Smooth muscle cell of the pulmonary artery (primary cell): ENCODE measurements around the gene MFAP5. TPM values are rescaled to one million over a fixed set of nuclear protein-coding genes. Genes with fewer than 3 reads are reported as not detected.

Experiments
- total RNA-seq: library from RNA; depleted of rRNA; stranded (reverse); fragments of >200 nt; gene quantifications from 2 replicates; pipeline ENCODE4 v1.2.3, GENCODE V29; 2014

The MFAP5 gene
- 37.3 and 80.5 TPM in 2 replicates for total RNA-seq

GRCh38 chr12:8662593-8662992, at the start of gene MFAP5:
TSS of gene MFAP5 (minus strand) at chr12:8662826. CDS start at chr12:8662104, 722 bp downstream.

GRCh38 chr12:8697476-8698131, 35.0 kb upstream of the MFAP5 start, which contains the start of gene RIMKLB:
TSS of gene RIMKLB (plus strand) at chr12:8697991. CDS start at chr12:8713867, 15,876 bp downstream.

GRCh38 chr12:8612629-8613028, 50.0 kb downstream of the MFAP5 start, which contains the start of gene AICDA:
TSS of gene AICDA (minus strand) at chr12:8612859. CDS start at chr12:8612767, 92 bp downstream.

Other genes starting within 250 kb of the MFAP5 start
- gene CLEC6A, start 206.9 kb downstream of the MFAP5 start, total RNA-seq = not detected in 2 replicates
- not detected in 2 replicates for gene CLEC4D, start 149.3 kb downstream of the MFAP5 start, total RNA-seq
- not detected in 2 replicates for gene CLEC4E, start 121.9 kb downstream of the MFAP5 start, total RNA-seq
- gene AICDA, start 50.0 kb downstream of the MFAP5 start, total RNA-seq = not detected in 2 replicates
- gene RIMKLB, start 35.2 kb upstream of the MFAP5 start, total RNA-seq = 17.1 and 29.8 TPM in 2 replicates
- 0.07 TPM in 1 of 2 replicates, not detected in the other for gene A2ML1, start 159.8 kb upstream of the MFAP5 start, total RNA-seq